HepG2 (cell line): ENCODE results near the gene MAP2K1. TPM values are rescaled to one million over a fixed set of nuclear protein-coding genes. Genes with fewer than 3 reads are reported as not detected.

ENCODE experiments used
- DMAP1 ChIP-seq: IDR thresholded peaks from 2 replicates; pipeline ENCODE4 v1.6.1; 2016
- EP300 ChIP-seq, 3 experiments: sonication (generic) in 1 of 3; formaldehyde crosslinking in 1 of 3; IDR thresholded peaks; 2 replicates each; pipeline versions ENCODE4 v1.5.1 to v1.6.1; 2011 to 2020; ENCODE audit warnings: low read depth in 2 of 3, low read length in 2 of 3, borderline replicate concordance in 1 of 3, improper control_type of control experiment in 1 of 3, mild to moderate bottlenecking in 1 of 3, missing genetic modification reagents in 1 of 3, moderate library complexity in 1 of 3
- HNF4G ChIP-seq, 2 experiments: sonication (generic) in 1 of 2; formaldehyde crosslinking in 1 of 2; IDR thresholded peaks; 2 replicates each; pipeline versions ENCODE4 v1.4.0 to v1.6.1; 2011 to 2020; ENCODE audit warnings: borderline replicate concordance in 2 of 2, low read depth in 2 of 2, mild to moderate bottlenecking in 2 of 2, low read length in 1 of 2, missing genetic modification reagents in 1 of 2, moderate library complexity in 1 of 2
- HNRNPL ChIP-seq: fragments of 200-400 bp; formaldehyde crosslinking; IDR thresholded peaks from 2 replicates; pipeline ENCODE4 v1.6.1; 2017; ENCODE audit warnings: mild to moderate bottlenecking, low read depth, low read length
- HOXA5 ChIP-seq: sonication (generic); formaldehyde crosslinking; IDR thresholded peaks from 2 replicates; pipeline ENCODE4 v1.4.0; 2020; ENCODE audit warnings: missing genetic modification reagents
- HOXA9 ChIP-seq: sonication (generic); formaldehyde crosslinking; IDR thresholded peaks from 2 replicates; pipeline ENCODE4 v1.8.1; 2022; ENCODE audit warnings: missing genetic modification reagents, mild to moderate bottlenecking, moderate library complexity, borderline replicate concordance
- IKZF1 ChIP-seq: fragments of 450-650 bp; IDR thresholded peaks from 2 replicates; pipeline ENCODE4 v1.7.1; 2016
- KAT2B ChIP-seq: fragments of 150-350 bp; IDR thresholded peaks from 2 replicates; pipeline ENCODE4 v1.6.1; 2014; ENCODE audit warnings: low read depth, low read length, borderline replicate concordance
- NAIF1 ChIP-seq: sonication (generic); formaldehyde crosslinking; IDR thresholded peaks from 2 replicates; pipeline ENCODE4 v1.5.0; 2020; ENCODE audit warnings: mild to moderate bottlenecking, missing genetic modification reagents, borderline replicate concordance
- NFIC ChIP-seq: IDR thresholded peaks from 2 replicates; pipeline ENCODE4 v1.6.1; 2012; ENCODE audit warnings: mild to moderate bottlenecking, low read length, inconsistent platforms
- REPIN1 ChIP-seq: sonication (generic); formaldehyde crosslinking; IDR thresholded peaks from 2 replicates; pipeline ENCODE4 v1.8.0; 2022; ENCODE audit warnings: missing genetic modification reagents, low read depth, mild to moderate bottlenecking, borderline replicate concordance
- RXRA ChIP-seq: sonication (generic); formaldehyde crosslinking; IDR thresholded peaks from 2 replicates; pipeline ENCODE4 v1.5.1; 2020; ENCODE audit warnings: missing genetic modification reagents
- SNAI1 ChIP-seq: sonication (generic); formaldehyde crosslinking; IDR thresholded peaks from 2 replicates; pipeline ENCODE4 v1.5.0; 2020; ENCODE audit warnings: mild to moderate bottlenecking, missing genetic modification reagents, borderline replicate concordance
- SP2 ChIP-seq: sonication (generic); formaldehyde crosslinking; IDR thresholded peaks from 2 replicates; pipeline ENCODE4 v1.5.1; 2020; ENCODE audit warnings: mild to moderate bottlenecking, missing genetic modification reagents
- ZMAT3 ChIP-seq: sonication (generic); formaldehyde crosslinking; conservative IDR thresholded peaks from 2 replicates; pipeline ENCODE4 v1.7.0; 2021; ENCODE audit warnings: missing genetic modification reagents
- ZNF33B ChIP-seq: sonication (generic); formaldehyde crosslinking; IDR thresholded peaks from 2 replicates; pipeline ENCODE4 v1.5.1; 2020; ENCODE audit warnings: mild to moderate bottlenecking, missing genetic modification reagents
- ZNF34 ChIP-seq: sonication (generic); formaldehyde crosslinking; IDR thresholded peaks from 2 replicates; pipeline ENCODE4 v1.4.0; 2020; ENCODE audit warnings: mild to moderate bottlenecking, missing genetic modification reagents, borderline replicate concordance
- ZNF549 ChIP-seq: sonication (generic); formaldehyde crosslinking; IDR thresholded peaks from 2 replicates; pipeline ENCODE4 v1.5.0; 2020; ENCODE audit warnings: missing genetic modification reagents
- ZNF556 ChIP-seq: sonication (generic); formaldehyde crosslinking; IDR thresholded peaks from 2 replicates; pipeline ENCODE4 v1.4.0; 2020; ENCODE audit warnings: mild to moderate bottlenecking, missing genetic modification reagents, borderline replicate concordance
- ZNF737 ChIP-seq: sonication (generic); formaldehyde crosslinking; IDR thresholded peaks from 2 replicates; pipeline ENCODE4 v1.5.0; 2020; ENCODE audit warnings: missing genetic modification reagents, mild to moderate bottlenecking, borderline replicate concordance
- polyA plus RNA-seq, 8 experiments: library from polyadenylated mRNA; depleted of rRNA in 3 of 8; stranded (reverse) in 7 of 8; unstranded in 1 of 8; fragments of >200 nt; fragmentation: Illumina TruSeq in 4 of 8; extraction: Trizol in 4 of 8; gene quantifications; 2 replicates each; pipeline versions ENCODE4 v1.2.1 to v1.2.3, GENCODE V29; 2011 to 2016; ENCODE audit warnings: low read depth in 4 of 8, missing spikeins in 1 of 8, mixed read lengths in 1 of 8; ENCODE audit not compliant: insufficient read depth in 1 of 8
- total RNA-seq, 5 experiments: library from RNA; depleted of rRNA; stranded (reverse); fragments of >200 nt; fragmentation: Illumina TruSeq; extraction: Trizol; gene quantifications; 2 replicates each; pipeline ENCODE4 v1.2.3, GENCODE V29; 2016; ENCODE audit warnings: low read depth in 1 of 5
- TF ChIP-seq, protein P1 (sequence below): sonication (generic); formaldehyde crosslinking; IDR thresholded peaks from 2 replicates; pipeline ENCODE4 v1.4.0; 2020; ENCODE audit warnings: mild to moderate bottlenecking, missing genetic modification reagents, borderline replicate concordance

Gene MAP2K1
- total and polyA plus RNA-seq, 2 of the 13 experiments (the other 11 are each of a cell fraction or from before 2014, with no cell fraction given): 24.1 to 49.2 TPM

DNA sequence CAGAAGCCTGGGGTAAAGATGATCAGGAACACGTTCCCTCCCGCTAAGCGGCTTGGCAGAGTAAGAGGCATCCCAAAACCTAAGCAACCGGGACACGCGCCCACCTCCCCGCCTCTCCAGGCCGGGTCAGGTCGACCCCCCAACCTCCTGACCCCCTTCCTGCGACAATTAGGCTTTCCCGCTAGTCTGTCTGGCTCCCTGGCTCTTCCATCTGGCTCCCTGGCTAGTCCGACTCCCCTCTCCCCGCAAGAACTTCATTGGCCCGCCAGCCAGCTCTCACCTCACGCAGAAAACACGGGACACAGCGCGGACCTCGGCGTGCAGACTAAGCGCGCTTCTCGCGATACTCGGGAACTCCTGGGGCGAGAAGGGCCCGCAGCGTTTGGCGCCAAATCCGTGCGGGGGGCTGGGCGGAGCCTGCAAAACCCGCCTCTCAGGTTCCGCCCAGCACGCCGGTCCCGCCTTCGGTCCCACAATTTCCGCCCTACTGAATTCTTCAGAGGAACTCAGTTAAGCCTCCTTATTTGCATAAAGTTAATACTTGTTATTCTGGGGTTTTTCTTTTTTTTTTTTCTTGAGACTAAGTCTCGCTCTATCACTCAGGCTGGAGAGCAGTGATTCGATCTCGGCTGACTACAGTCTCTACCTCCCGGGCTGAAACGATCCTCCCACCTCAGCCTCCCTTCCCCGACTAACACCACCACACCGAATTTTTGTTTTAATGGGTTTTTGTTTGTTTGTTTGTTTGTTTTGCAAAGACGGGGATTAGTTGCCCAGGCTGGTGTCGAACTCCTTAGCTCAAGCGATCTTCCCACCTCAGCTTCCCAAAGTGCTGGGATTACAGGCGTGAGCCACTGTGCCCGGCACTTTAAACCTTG lies 30.1 kb upstream of the MAP2K1 start, which contains the start of gene TIPIN (continued):
- TF ChIP-seq HNRNPL (0 out of 2 replicates have a peak, but pooled peaks have one; percentile 33), ZNF34 (CRISPR knock-in tag) (0 out of 2 replicates have a peak, but pooled peaks have one; percentile 69), EP300 (IDR thresholded peaks at IDR 0.05; ENCODE audit: low read depth in 2 of 2, low read length in 2 of 2) (no peak), EP300 (CRISPR knock-in tag; IDR thresholded peaks at IDR 0.05; ENCODE audit: borderline replicate concordance) (0 out of 2 replicates have a peak, but pooled peaks have one; percentile 16), SNAI1 (CRISPR knock-in tag) (no peak), SP2 (CRISPR knock-in tag) (peak; percentile 73), HOXA9 (peak; percentile 79; the same call in 1 of the 2 replicates), ZNF737 (CRISPR knock-in tag) (0 out of 2 replicates have a peak, but pooled peaks have one; percentile 38), ZNF556 (CRISPR knock-in tag) (0 out of 2 replicates have a peak, but pooled peaks have one; percentile 51), KAT2B (no peak), NAIF1 (no peak), NFIC (no peak), HNF4G (IDR thresholded peaks at IDR 0.05; ENCODE audit: borderline replicate concordance, low read depth, low read length) (no peak), HNF4G (CRISPR knock-in tag; IDR thresholded peaks at IDR 0.05; ENCODE audit: borderline replicate concordance, low read depth) (0 out of 2 replicates have a peak, but pooled peaks have one; percentile 56), ZMAT3 (CRISPR knock-in tag) (0 out of 2 replicates have a peak, but pooled peaks have one; percentile 23), ZNF33B (CRISPR knock-in tag) (peak; percentile 88; the same call in 1 of the 2 replicates), RXRA (CRISPR knock-in tag) (peak; percentile 64; the same call in 1 of the 2 replicates), HOXA5 (peak; percentile 83; the same call in 1 of the 2 replicates), REPIN1 (CRISPR knock-in tag) (peak; percentile 68; the same call in 1 of the 2 replicates), ZNF549 (CRISPR knock-in tag) (0 out of 2 replicates have a peak, but pooled peaks have one; percentile 45), DMAP1 (CRISPR knock-in tag) (peak; percentile 75; the same call in 1 of the 2 replicates), IKZF1 (no peak)
- TF ChIP-seq, protein P1, sequence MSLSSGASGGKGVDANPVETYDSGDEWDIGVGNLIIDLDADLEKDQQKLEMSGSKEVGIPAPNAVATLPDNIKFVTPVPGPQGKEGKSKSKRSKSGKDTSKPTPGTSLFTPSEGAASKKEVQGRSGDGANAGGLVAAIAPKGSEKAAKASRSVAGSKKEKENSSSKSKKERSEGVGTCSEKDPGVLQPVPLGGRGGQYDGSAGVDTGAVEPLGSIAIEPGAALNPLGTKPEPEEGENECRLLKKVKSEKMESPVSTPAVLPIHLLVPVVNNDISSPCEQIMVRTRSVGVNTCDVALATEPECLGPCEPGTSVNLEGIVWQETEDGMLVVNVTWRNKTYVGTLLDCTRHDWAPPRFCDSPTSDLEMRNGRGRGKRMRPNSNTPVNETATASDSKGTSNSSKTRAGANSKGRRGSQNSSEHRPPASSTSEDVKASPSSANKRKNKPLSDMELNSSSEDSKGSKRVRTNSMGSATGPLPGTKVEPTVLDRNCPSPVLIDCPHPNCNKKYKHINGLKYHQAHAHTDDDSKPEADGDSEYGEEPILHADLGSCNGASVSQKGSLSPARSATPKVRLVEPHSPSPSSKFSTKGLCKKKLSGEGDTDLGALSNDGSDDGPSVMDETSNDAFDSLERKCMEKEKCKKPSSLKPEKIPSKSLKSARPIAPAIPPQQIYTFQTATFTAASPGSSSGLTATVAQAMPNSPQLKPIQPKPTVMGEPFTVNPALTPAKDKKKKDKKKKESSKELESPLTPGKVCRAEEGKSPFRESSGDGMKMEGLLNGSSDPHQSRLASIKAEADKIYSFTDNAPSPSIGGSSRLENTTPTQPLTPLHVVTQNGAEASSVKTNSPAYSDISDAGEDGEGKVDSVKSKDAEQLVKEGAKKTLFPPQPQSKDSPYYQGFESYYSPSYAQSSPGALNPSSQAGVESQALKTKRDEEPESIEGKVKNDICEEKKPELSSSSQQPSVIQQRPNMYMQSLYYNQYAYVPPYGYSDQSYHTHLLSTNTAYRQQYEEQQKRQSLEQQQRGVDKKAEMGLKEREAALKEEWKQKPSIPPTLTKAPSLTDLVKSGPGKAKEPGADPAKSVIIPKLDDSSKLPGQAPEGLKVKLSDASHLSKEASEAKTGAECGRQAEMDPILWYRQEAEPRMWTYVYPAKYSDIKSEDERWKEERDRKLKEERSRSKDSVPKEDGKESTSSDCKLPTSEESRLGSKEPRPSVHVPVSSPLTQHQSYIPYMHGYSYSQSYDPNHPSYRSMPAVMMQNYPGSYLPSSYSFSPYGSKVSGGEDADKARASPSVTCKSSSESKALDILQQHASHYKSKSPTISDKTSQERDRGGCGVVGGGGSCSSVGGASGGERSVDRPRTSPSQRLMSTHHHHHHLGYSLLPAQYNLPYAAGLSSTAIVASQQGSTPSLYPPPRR (CRISPR knock-in tag): peak; percentile 66; the same call in 1 of the 2 replicates
